Parathyroid adenoma (tissue), 2 donors: Measurements from ENCODE around the gene TEP1.
A peak's percentile ranks its signal among the peaks of the same experiment; 100 is the strongest.

Experiments used
- H2AFZ ChIP-seq: fragments of 300-600 bp; sonication (generic); one replicate; pipeline ENCODE4 v1.7.0; 2017; ENCODE audit warnings: antibody characterized with exemption, mild to moderate bottlenecking
- H3K27ac ChIP-seq: fragments of 300-600 bp; sonication (generic); one replicate; pipeline ENCODE4 v1.7.0; 2017
- H3K27me3 ChIP-seq: fragments of 300-600 bp; sonication (generic); one replicate; pipeline ENCODE4 v1.7.0; 2017; ENCODE audit warnings: low read length; ENCODE audit not compliant: control insufficient read depth, insufficient read depth
- H3K36me3 ChIP-seq: fragments of 300-600 bp; sonication (generic); one replicate; pipeline ENCODE4 v1.7.0; 2017; ENCODE audit warnings: low read length; ENCODE audit not compliant: control insufficient read depth, insufficient read depth
- H3K4me1 ChIP-seq: fragments of 300-600 bp; sonication (generic); one replicate; pipeline ENCODE4 v1.7.0; 2017; ENCODE audit warnings: control low read depth
- H3K4me2 ChIP-seq: fragments of 300-600 bp; sonication (generic); one replicate; pipeline ENCODE4 v1.7.0; 2017; ENCODE audit warnings: low read length
- H3K4me3 ChIP-seq: fragments of 300-600 bp; sonication (generic); one replicate; pipeline ENCODE4 v1.7.0; 2017; ENCODE audit warnings: low read depth, low read length
- H3K79me2 ChIP-seq: fragments of 300-600 bp; sonication (generic); one replicate; pipeline ENCODE4 v1.7.0; 2017; ENCODE audit warnings: control low read depth
- H3K9ac ChIP-seq: fragments of 300-600 bp; sonication (generic); one replicate; pipeline ENCODE4 v1.7.0; 2017; ENCODE audit warnings: mild to moderate bottlenecking
- H3K9me3 ChIP-seq: fragments of 300-600 bp; sonication (generic); one replicate; pipeline ENCODE4 v1.7.0; 2017; ENCODE audit warnings: low read length; ENCODE audit not compliant: control insufficient read depth
- CTCF ChIP-seq: fragments of 300-600 bp; sonication (generic); IDR thresholded peaks from one replicate; pipeline ENCODE4 v1.7.0; 2017; ENCODE audit warnings: antibody characterized with exemption, mild to moderate bottlenecking
- donor health status: primary hyperparathyroidism.

The TEP1 gene

GRCh38 chr14:20412876-20413743 is at the start of gene TEP1:
Gene TEP1 (minus strand): TSS chr14:20413501. CDS start chr14:20408439, 5,062 bp downstream.
- H3K9me3 ChIP-seq, result no peaks in the 10 kb centered on the region
- peak within 1 kb of the TSS; percentile 84 for H3K9ac ChIP-seq
- H3K4me1 ChIP-seq, result peaks cover 14% of the 10 kb centered on the region
- peak within 1 kb of the TSS; percentile 84 for H3K4me2 ChIP-seq
- H2AFZ ChIP-seq, result peak within 1 kb of the TSS; percentile 95
- no peaks in the 10 kb centered on the region for H3K79me2 ChIP-seq
- TF ChIP-seq CTCF, result no peak
- H3K27ac ChIP-seq, result peak within 1 kb of the TSS; percentile 98
- no peaks in the 10 kb centered on the region for H3K27me3 ChIP-seq
- H3K36me3 ChIP-seq, result no peaks in the 10 kb centered on the region
- peak within 1 kb of the TSS; percentile 94 for H3K4me3 ChIP-seq

- peaks cover 7% of the 10 kb centered on the region for H3K4me1 ChIP-seq
Observed at GRCh38 chr14:20461225-20462141, 48.2 kb upstream of the TEP1 start, which contains the start of gene PIP4P1. Gene PIP4P1 (minus strand): TSS chr14:20461434. CDS start chr14:20461325, 109 bp downstream.

GRCh38 chr14:20460458-20461224 is 47.3 kb upstream of the TEP1 start:
- H2AFZ ChIP-seq, result peak overlapping the region; percentile 81
- peak overlapping the region; percentile 87 for H3K4me2 ChIP-seq
- peaks cover 2% of the 10 kb centered on the region for H3K79me2 ChIP-seq
- H3K9me3 ChIP-seq, result no peaks in the 10 kb centered on the region
- no peaks in the 10 kb centered on the region for H3K27me3 ChIP-seq
- H3K9ac ChIP-seq, result peak overlapping the region; percentile 65
- H3K4me1 ChIP-seq, result peaks cover 7% of the 10 kb centered on the region
- peak overlapping the region; percentile 90 for H3K4me3 ChIP-seq
- TF ChIP-seq CTCF, result no peak
- peak overlapping the region; percentile 71 for H3K27ac ChIP-seq
- H3K36me3 ChIP-seq, result no peaks in the 10 kb centered on the region

More at GRCh38 chr14:20461225-20462141, 48.2 kb upstream of the TEP1 start, which contains the start of gene PIP4P1:
- Histone ChIP-seq H3K36me3 (no peaks in the 10 kb centered on the region), H3K27me3 (no peaks in the 10 kb centered on the region), H3K79me2 (peaks cover 2% of the 10 kb centered on the region), H3K4me3 (peak within 1 kb of the TSS; percentile 90), H3K27ac (peak within 1 kb of the TSS; percentile 71), H3K4me2 (peak within 1 kb of the TSS; percentile 87), H3K9me3 (no peaks in the 10 kb centered on the region), H3K9ac (peak within 1 kb of the TSS; percentile 65), H2AFZ (peak within 1 kb of the TSS; percentile 81)
- TF ChIP-seq CTCF, result no peak

GRCh38 chr14:20458031-20458789 is 44.9 kb upstream of the TEP1 start:
- no peak for TF ChIP-seq CTCF
- H3K36me3 ChIP-seq, result no peaks in the 10 kb centered on the region
- H2AFZ ChIP-seq, result no peak overlapping the region
- H3K79me2 ChIP-seq, result peaks cover 6% of the 10 kb centered on the region
- H3K4me1 ChIP-seq, result peaks cover 12% of the 10 kb centered on the region
- no peak overlapping the region for H3K9ac ChIP-seq
- no peaks in the 10 kb centered on the region for H3K27me3 ChIP-seq
- H3K4me2 ChIP-seq, result no peak overlapping the region
- no peak overlapping the region for H3K4me3 ChIP-seq
- H3K9me3 ChIP-seq, result no peaks in the 10 kb centered on the region
- H3K27ac ChIP-seq, result no peak overlapping the region
